NCI-H345 treated with DMSO at 0.1 percent for 48 hours (cell line): Measurements from ENCODE around the gene MEGF9.

ENCODE experiments used
- DNase-seq: peaks from one replicate; lab custom pipeline; 2025; ENCODE audit not compliant: unreplicated experiment; lab: John Stamatoyannopoulos, UW

The MEGF9 gene

GRCh38 chr9:120627073-120627472 is 87.2 kb downstream of the MEGF9 start:
- DNase-seq, result no peak

- DNase-seq, result no peak
Measured at GRCh38 chr9:120626512-120626911, 87.8 kb downstream of the MEGF9 start.

- DNase-seq, result no peak
Measured at GRCh38 chr9:120625222-120625621, 89.0 kb downstream of the MEGF9 start.

GRCh38 chr9:120622790-120623189 is 91.5 kb downstream of the MEGF9 start:
- no peak for DNase-seq

GRCh38 chr9:120621941-120622340 is 92.3 kb downstream of the MEGF9 start:
- no peak for DNase-seq

- peak; percentile 50 for DNase-seq
Measured at GRCh38 chr9:120619751-120620655, 94.3 kb downstream of the MEGF9 start.

GRCh38 chr9:120616966-120617935 is 97.0 kb downstream of the MEGF9 start:
- DNase-seq, result no peak

GRCh38 chr9:120612218-120612617 is 102.1 kb downstream of the MEGF9 start:
- DNase-seq, result no peak

- no peak for DNase-seq
Measured at GRCh38 chr9:120611690-120612068, 102.6 kb downstream of the MEGF9 start.

- no peak for DNase-seq
Measured at GRCh38 chr9:120610975-120611689, 103.1 kb downstream of the MEGF9 start.

GRCh38 chr9:120609636-120610035 is 104.6 kb downstream of the MEGF9 start:
- no peak for DNase-seq

- DNase-seq, result no peak
Measured at GRCh38 chr9:120608421-120608820, 105.8 kb downstream of the MEGF9 start.

GRCh38 chr9:120603591-120603990 is 110.7 kb downstream of the MEGF9 start:
- DNase-seq, result no peak

- DNase-seq, result no peak
Measured at GRCh38 chr9:120603010-120603409, 111.3 kb downstream of the MEGF9 start.

GRCh38 chr9:120593955-120594277 is 120.4 kb downstream of the MEGF9 start:
- DNase-seq, result no peak

- no peak for DNase-seq
Measured at GRCh38 chr9:120593250-120593954, 120.9 kb downstream of the MEGF9 start.

GRCh38 chr9:120592210-120592609 is 122.1 kb downstream of the MEGF9 start:
- no peak for DNase-seq

GRCh38 chr9:120587328-120587727 is 126.9 kb downstream of the MEGF9 start:
- DNase-seq, result no peak

- no peak for DNase-seq
Measured at GRCh38 chr9:120583958-120584369, 130.3 kb downstream of the MEGF9 start.

GRCh38 chr9:120580051-120580896 is 134.0 kb downstream of the MEGF9 start, which contains the start of gene CDK5RAP2:
Gene CDK5RAP2, minus strand, starts transcription at chr9:120580167. Its CDS starts 189 bp downstream, at chr9:120579978.
- peak; percentile 98 for DNase-seq
